Measurements from ENCODE around the gene HES7.

DNA sequence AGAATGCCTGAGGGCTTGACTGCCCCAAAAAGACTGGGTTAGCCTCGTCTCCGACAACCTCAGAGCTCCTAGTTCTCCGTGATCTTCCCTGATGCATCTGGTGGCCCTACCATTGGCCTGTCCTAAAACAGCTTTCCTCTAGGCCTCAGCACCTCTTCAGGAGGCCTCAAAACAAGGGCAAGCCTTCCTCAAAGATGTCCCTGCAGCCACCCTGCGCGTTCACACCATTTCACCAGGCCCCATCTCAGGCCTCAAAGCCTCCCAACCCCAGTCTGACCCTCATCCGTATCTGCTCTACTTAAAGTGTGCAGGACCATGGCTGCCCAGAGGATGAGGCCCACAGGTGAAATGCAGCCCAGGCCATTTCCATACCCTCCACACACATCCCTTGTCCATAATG, 13.0 kb downstream of the HES7 start:
- TF ChIP-seq CTCF (IDR thresholded peaks at IDR 0.05), result no peak
- TF ChIP-seq POLR2A (IDR thresholded peaks at IDR 0.05), result no peak

Data from stomach (tissue), 4 donors.